A549 (cell line): ENCODE measurements around the gene ASCC2. TPM values are rescaled to one million over a fixed set of nuclear protein-coding genes. Genes with fewer than 3 reads are reported as not detected.

Experiments used
- ATAC-seq, 2 experiments: fragments of 200-7000 bp in 1 of 2; fragments of >200 bp in 1 of 2; cut with Nextera tagmentation in 1 of 2; cut with Tn5 transposase in 1 of 2; 3 replicates each; pipeline versions ENCODE4 v1.8.0 to v1.9.1; 2018 to 2020; ENCODE audit warnings: mild to moderate bottlenecking in 1 of 2, moderate library complexity in 1 of 2
- CTCF ChIA-PET: fragments of 300-600 bp; sonication (Branson Sonifier 250); formaldehyde crosslinking; extraction: SDS; loops from one replicate; lab custom pipeline; 2021; ENCODE audit warnings: antibody characterized with exemption, inconsistent platforms; lab: Yijun Ruan, JAX
- POLR2A ChIA-PET: fragments of 350-600 bp; formaldehyde crosslinking; extraction: SDS; loops from one replicate; lab custom pipeline; 2021; ENCODE audit warnings: antibody characterized with exemption, inconsistent platforms; lab: Yijun Ruan, JAX
- DNase-seq, 2 experiments: peaks; one replicate each; pipeline versions ENCODE4 v3.0.0 to v3.0.0-alpha.2; 2011 to 2016; ENCODE audit warnings: low read depth in 1 of 2, low spot score in 1 of 2
- FAIRE-seq: peaks from 2 replicates; lab custom pipeline; 2011; peaks lifted over from hg19 to GRCh38; lab: Jason Lieb, UNC
- H3K27ac ChIP-seq, 2 experiments: fragments of >200 bp; sonication (Bioruptor Twin); formaldehyde crosslinking; 3 replicates each; pipeline ENCODE4 v1.5.1; 2016 to 2017
- H3K4me1 ChIP-seq: fragments of >200 bp; sonication (Bioruptor Twin); formaldehyde crosslinking; 3 replicates; pipeline ENCODE4 v1.6.1; 2016
- H3K4me2 ChIP-seq: fragments of >200 bp; sonication (Bioruptor Twin); formaldehyde crosslinking; 3 replicates; pipeline ENCODE4 v1.6.1; 2016
- H3K4me3 ChIP-seq: fragments of >200 bp; sonication (Bioruptor Twin); formaldehyde crosslinking; 3 replicates; pipeline ENCODE4 v1.5.1; 2016
- H3K9me3 ChIP-seq: fragments of >200 bp; sonication (Bioruptor Twin); formaldehyde crosslinking; 3 replicates; pipeline ENCODE4 v1.6.1; 2016
- BCL3 ChIP-seq: fragments of >200 bp; sonication (Bioruptor Twin); formaldehyde crosslinking; IDR thresholded peaks from 3 replicates; pipeline ENCODE4 v1.6.1; 2016
- CBX8 ChIP-seq: fragments of 200-600 bp; sonication (generic); IDR thresholded peaks from 2 replicates; pipeline ENCODE4 v1.6.1; 2016
- CEBPB ChIP-seq, 2 experiments: fragments of >200 bp in 1 of 2; sonication (Bioruptor Twin) in 1 of 2; formaldehyde crosslinking in 1 of 2; IDR thresholded peaks; 2 replicates each; pipeline ENCODE4 v1.6.1; 2012 to 2016
- EHMT2 ChIP-seq: fragments of 200-600 bp; sonication (generic); IDR thresholded peaks from 2 replicates; pipeline ENCODE4 v1.6.1; 2016; ENCODE audit warnings: antibody characterized with exemption, low read depth, mild to moderate bottlenecking, moderate library complexity
- ELK1 ChIP-seq: fragments of 150-350 bp; IDR thresholded peaks from 2 replicates; pipeline ENCODE4 v1.6.1; 2014; ENCODE audit warnings: low read depth, mild to moderate bottlenecking, low read length
- EP300 ChIP-seq, 2 experiments: fragments of >200 bp; sonication (Bioruptor Twin); formaldehyde crosslinking; IDR thresholded peaks; 2 replicates in 1 of 2; 3 replicates in 1 of 2; pipeline ENCODE4 v1.6.1; 2016 to 2017
- ESRRA ChIP-seq: fragments of 150-350 bp; IDR thresholded peaks from 2 replicates; pipeline ENCODE4 v1.6.1; 2014; ENCODE audit warnings: mild to moderate bottlenecking, low read length, borderline replicate concordance
- GATA3 ChIP-seq: IDR thresholded peaks from 2 replicates; pipeline ENCODE4 v1.6.1; 2012; ENCODE audit warnings: borderline replicate concordance
- HDAC2 ChIP-seq: fragments of 200-600 bp; sonication (generic); IDR thresholded peaks from 2 replicates; pipeline ENCODE4 v1.6.1; 2016
- JUNB ChIP-seq: fragments of >200 bp; sonication (Bioruptor Twin); formaldehyde crosslinking; IDR thresholded peaks from 2 replicates; pipeline ENCODE4 v1.6.1; 2016
- KDM1A ChIP-seq: fragments of 200-600 bp; sonication (generic); IDR thresholded peaks from 2 replicates; pipeline ENCODE4 v1.6.1; 2016; ENCODE audit warnings: low read depth, mild to moderate bottlenecking
- MAFK ChIP-seq: fragments of 450-650 bp; IDR thresholded peaks from 2 replicates; pipeline ENCODE4 v1.6.1; 2014; ENCODE audit not compliant: partially characterized antibody
- MAZ ChIP-seq: fragments of 150-350 bp; IDR thresholded peaks from 2 replicates; pipeline ENCODE4 v1.6.1; 2014; ENCODE audit warnings: antibody characterized with exemption, low read depth, low read length, borderline replicate concordance
- MYC ChIP-seq: IDR thresholded peaks from 2 replicates; pipeline ENCODE4 v1.6.1; 2012; ENCODE audit warnings: mild to moderate bottlenecking, inconsistent platforms, low read length, improper control_type of control experiment, borderline replicate concordance
- NFE2L2 ChIP-seq: fragments of 150-350 bp; conservative IDR thresholded peaks from 2 replicates; pipeline ENCODE4 v1.6.1; 2014; ENCODE audit warnings: low read length
- NPAS2 ChIP-seq: fragments of 250-450 bp; sonication (Bioruptor Pico); IDR thresholded peaks from 2 replicates; pipeline ENCODE4 v1.8.0; 2022; ENCODE audit warnings: mild to moderate bottlenecking, moderate library complexity, borderline replicate concordance
- NR3C1 ChIP-seq: fragments of >200 bp; sonication (Bioruptor Twin); formaldehyde crosslinking; IDR thresholded peaks from 3 replicates; pipeline ENCODE4 v1.6.1; 2017
- PBX3 ChIP-seq: IDR thresholded peaks from 2 replicates; pipeline ENCODE4 v1.6.1; 2012
- POLR2A ChIP-seq: IDR thresholded peaks from 2 replicates; pipeline ENCODE4 v1.6.1; 2012; ENCODE audit warnings: mild to moderate bottlenecking, low read length
- RAD21 ChIP-seq, 2 experiments: fragments of >200 bp in 1 of 2; sonication (Bioruptor Twin) in 1 of 2; formaldehyde crosslinking in 1 of 2; IDR thresholded peaks in 1 of 2; conservative IDR thresholded peaks in 1 of 2; 2 replicates in 1 of 2; 3 replicates in 1 of 2; pipeline ENCODE4 v1.6.1; 2012 to 2018; ENCODE audit warnings: inconsistent platforms in 1 of 2
- RCOR1 ChIP-seq: fragments of 150-350 bp; IDR thresholded peaks from 2 replicates; pipeline ENCODE4 v1.6.1; 2014; ENCODE audit warnings: antibody characterized with exemption, low read length, low read depth
- RFX5 ChIP-seq: fragments of 450-650 bp; IDR thresholded peaks from 2 replicates; pipeline ENCODE4 v1.7.1; 2014; ENCODE audit warnings: antibody characterized with exemption, mild to moderate bottlenecking, moderate library complexity
- RNF2 ChIP-seq: fragments of 200-600 bp; sonication (generic); IDR thresholded peaks from 2 replicates; pipeline ENCODE4 v1.6.1; 2016; ENCODE audit warnings: low read depth, mild to moderate bottlenecking, antibody characterized with exemption, moderate library complexity, borderline replicate concordance
- TFCP2L1 ChIP-seq: fragments of 250-450 bp; sonication (Bioruptor Pico); IDR thresholded peaks from 2 replicates; pipeline ENCODE4 v1.5.0; 2021; ENCODE audit warnings: mild to moderate bottlenecking
- TP53 ChIP-seq: fragments of 250-450 bp; sonication (Bioruptor Pico); IDR thresholded peaks from 2 replicates; pipeline ENCODE4 v1.5.0; 2021; ENCODE audit warnings: mild to moderate bottlenecking, moderate library complexity
- ZC3H11A ChIP-seq: fragments of 450-650 bp; IDR thresholded peaks from 2 replicates; pipeline ENCODE4 v1.6.1; 2014; ENCODE audit warnings: antibody characterized with exemption, mild to moderate bottlenecking
- ZFP36 ChIP-seq: fragments of 450-650 bp; IDR thresholded peaks from 2 replicates; pipeline ENCODE4 v1.6.1; 2014; ENCODE audit warnings: borderline replicate concordance; ENCODE audit not compliant: partially characterized antibody
- ZNF302 ChIP-seq: fragments of 250-450 bp; sonication (Bioruptor Pico); IDR thresholded peaks from 2 replicates; pipeline ENCODE4 v1.9.0; 2021; ENCODE audit warnings: inconsistent platforms, mild to moderate bottlenecking, moderate library complexity
- WGBS: methylation state at CpG from one replicate; pipeline ENCODE4 v1.1.6; 2017; ENCODE audit errors: missing lambda C conversion rate; 5-methylcytosine and 5-hydroxymethylcytosine counted together
- polyA plus RNA-seq, 4 experiments: library from polyadenylated mRNA; depleted of rRNA in 3 of 4; stranded (reverse); fragments of >200 nt; fragmentation: RNase III in 1 of 4; extraction: RNeasy Plus Mini Kit Qiagen cat#74134 plus additional on column Dnase treatment in 1 of 4; gene quantifications; 2 replicates in 3 of 4; 3 replicates in 1 of 4; pipeline ENCODE4 v1.2.3, GENCODE V29; 2011 to 2017

ASCC2 gene
- polyA plus RNA-seq, 2 of the 4 experiments (the other 2 are of a cell fraction), result 27.2 to 31.6 TPM

- Histone ChIP-seq H3K27ac (no peak overlapping the region), H3K4me1 (peaks cover 1% of the 10 kb centered on the region; the same call in 2 of the 3 replicates), H3K4me3 (no peak overlapping the region), H3K9me3 (no peaks in the 10 kb centered on the region), H3K4me2 (no peak overlapping the region)
- no CpG with 5 or more reads among the region's 2 CpGs for WGBS
- FAIRE-seq (no peak), ATAC-seq (no peak), DNase-seq (no peak)
- ChIA-PET CTCF (interaction anchor here (1.0 to 1.7 kb wide), 2 partner anchors 9 to 200 kb away, joined by 3 to 4 read pairs; no protein-coding TSS in a partner anchor), POLR2A (interaction anchor here (0.6 kb wide), 1 partner anchor 11 kb away, joined by 3 read pairs; no protein-coding TSS in a partner anchor)
- TF ChIP-seq RCOR1 (no peak), RNF2 (no peak), TP53 (CRISPR knock-in tag) (no peak), BCL3 (no peak), CBX8 (no peak), POLR2A (no peak), HDAC2 (no peak), KDM1A (no peak), ZNF302 (CRISPR knock-in tag) (no peak), TFCP2L1 (CRISPR knock-in tag) (no peak), ZFP36 (no peak), MYC (no peak), RFX5 (no peak), NFE2L2 (no peak), EHMT2 (no peak), ESRRA (no peak), JUNB (no peak), CEBPB (IDR thresholded peaks at IDR 0.05) (no peak)
These were observed 33.1 kb downstream of the ASCC2 start for GRCh38 chr22:29804985-29805384.

- Histone ChIP-seq H3K4me3 (no peak overlapping the region), H3K4me2 (no peak overlapping the region), H3K9me3 (no peaks in the 10 kb centered on the region), H3K27ac (no peak overlapping the region)
- 92% methylated on average over 2 of the region's 2 CpGs for WGBS
- ATAC-seq, result no peak
- FAIRE-seq, result no peak
- ChIA-PET CTCF (interaction anchor here (0.6 to 1.5 kb wide), 2 partner anchors 18 to 204 kb away, joined by 5 read pairs; no protein-coding TSS in a partner anchor), POLR2A (no interaction called here)
- no peak for DNase-seq
- TF ChIP-seq RNF2 (no peak), GATA3 (no peak), TP53 (CRISPR knock-in tag) (no peak), NR3C1 (no peak), POLR2A (no peak), RAD21 (conservative IDR thresholded peaks at IDR 0.05 in 1 of 2, IDR thresholded peaks at IDR 0.05 in 1 of 2) (no peak), MAFK (no peak)
- TF ChIP-seq, all 56 proteins: peak for 0
- peaks cover 19% of the 10 kb centered on the region for H3K4me1 ChIP-seq
These were observed 34.9 kb downstream of the ASCC2 start for GRCh38 chr22:29803190-29803589.

- Histone ChIP-seq H3K4me1 (peaks cover 22% of the 10 kb centered on the region), H3K4me3 (no peak overlapping the region), H3K9me3 (no peaks in the 10 kb centered on the region), H3K27ac (peak overlapping the region in 1 of 2 experiments; percentile 97; a peak in 3 of 6 replicates), H3K4me2 (no peak overlapping the region)
- 86% methylated on average over 8 of the region's 8 CpGs for WGBS
- ChIA-PET CTCF (interaction anchor here (0.6 kb wide), 1 partner anchor 14 kb away, joined by 3 read pairs; no protein-coding TSS in a partner anchor), POLR2A (no interaction called here)
- TF ChIP-seq RCOR1, result no peak
- TF ChIP-seq PBX3, result no peak
- TF ChIP-seq EHMT2, result no peak
- no peak for TF ChIP-seq MAZ
- TF ChIP-seq ELK1, result no peak
- TF ChIP-seq EP300 (IDR thresholded peaks at IDR 0.05), result no peak
- TF ChIP-seq NPAS2 (CRISPR knock-in tag), result no peak
- TF ChIP-seq TFCP2L1 (CRISPR knock-in tag), result no peak
- TF ChIP-seq TP53 (CRISPR knock-in tag), result no peak
- no peak for TF ChIP-seq KDM1A
- TF ChIP-seq RNF2, result no peak
- no peak for TF ChIP-seq ZC3H11A
- TF ChIP-seq CEBPB (IDR thresholded peaks at IDR 0.05), result no peak
- DNase-seq (no peak), FAIRE-seq (no peak), ATAC-seq (no peak)
These were observed 36.3 kb downstream of the ASCC2 start for GRCh38 chr22:29801796-29802195.
